K562 (cell line): Measurements from ENCODE around the gene ZNF189. TPM values are rescaled to one million over a fixed set of nuclear protein-coding genes. Genes with fewer than 3 reads are reported as not detected.
A peak's percentile ranks its signal among the peaks of the same experiment; 100 is the strongest.

Experiments
- ATAC-seq: fragments of 200-7000 bp; cut with Tn5 transposase; 3 replicates; pipeline ENCODE4 v1.9.1; 2020; ENCODE audit warnings: moderate library complexity
- BruUV-seq: library from RNA; stranded (reverse); fragments of 400-500 nt; replicated peaks from 2 replicates; lab custom pipeline; 2021; lab: Mats Ljungman, UMichigan
- CTCF ChIA-PET: fragments of 300-600 bp; formaldehyde crosslinking; extraction: SDS; loops from one replicate; lab custom pipeline; 2021; ENCODE audit warnings: low intra/inter-chr PET ratio; lab: Yijun Ruan, JAX
- POLR2A ChIA-PET: fragments of 300-600, 350-650 bp; sonication (Branson Sonifier 250); formaldehyde crosslinking; extraction: SDS; loops from one replicate; lab custom pipeline; 2021; ENCODE audit warnings: antibody characterized with exemption, inconsistent platforms; lab: Yijun Ruan, JAX
- DNase-seq, 4 experiments: peaks; one replicate each; pipeline versions ENCODE4 v3.0.0 to v3.0.0-alpha.2; 2011 to 2018; ENCODE audit warnings: low spot score in 3 of 4, mixed read lengths in 3 of 4; ENCODE audit errors: extremely low read depth in 1 of 4
- FAIRE-seq: peaks from 2 replicates; lab custom pipeline; 2011; peaks lifted over from hg19 to GRCh38; lab: Jason Lieb, UNC
- H2AFZ ChIP-seq: 2 replicates; pipeline ENCODE4 v1.6.0; 2011; ENCODE audit warnings: low read depth, low read length, control low read depth, inconsistent platforms
- H3K27ac ChIP-seq: fragments of 200-600 bp; 3 replicates; pipeline ENCODE4 v1.8.0; 2011; ENCODE audit warnings: low read depth, mild to moderate bottlenecking, control low read depth, inconsistent platforms, low read length, moderate library complexity, mixed read lengths; ENCODE audit errors: extremely low read depth
- H3K27me3 ChIP-seq, 2 experiments: fragments of 300-600 bp in 1 of 2; 2 replicates in 1 of 2; 3 replicates in 1 of 2; pipeline versions ENCODE4 v1.6.0 to v1.8.0; 2011; ENCODE audit warnings: inconsistent platforms in 2 of 2, low read length in 2 of 2, mild to moderate bottlenecking in 1 of 2, mixed read lengths in 1 of 2, moderate library complexity in 1 of 2; ENCODE audit not compliant: control insufficient read depth in 2 of 2, insufficient read depth in 2 of 2
- H3K36me3 ChIP-seq: fragments of 300-600 bp; 3 replicates; pipeline ENCODE4 v1.8.0; 2011; ENCODE audit warnings: mild to moderate bottlenecking, low read length, inconsistent platforms; ENCODE audit not compliant: control insufficient read depth, insufficient read depth
- H3K4me1 ChIP-seq, 2 experiments: fragments of 200-600 bp in 1 of 2; replicated peaks in 1 of 2; 2 replicates in 1 of 2; 3 replicates in 1 of 2; pipeline versions ENCODE4 v1.5.1 to v1.8.0; 2011; ENCODE audit warnings: inconsistent platforms in 2 of 2, low read length in 2 of 2, mild to moderate bottlenecking in 1 of 2, mixed read lengths in 1 of 2, moderate library complexity in 1 of 2; ENCODE audit not compliant: control insufficient read depth in 2 of 2, insufficient read depth in 2 of 2
- H3K4me2 ChIP-seq: 2 replicates; pipeline ENCODE4 v1.6.1; 2011; ENCODE audit warnings: low read length, control low read depth, inconsistent platforms, mixed read lengths; ENCODE audit not compliant: insufficient read depth
- H3K4me3 ChIP-seq: fragments of 200-600 bp; sonication (generic), shearing (Covaris generic); 2 replicates; pipeline ENCODE4 v1.5.1; 2016; ENCODE audit warnings: control low read depth, inconsistent platforms
- H3K79me2 ChIP-seq: fragments of 200-600 bp; 3 replicates; pipeline ENCODE4 v1.8.0; 2011; ENCODE audit warnings: low read length, inconsistent platforms; ENCODE audit not compliant: control insufficient read depth, insufficient read depth
- H3K9ac ChIP-seq, 2 experiments: 2 replicates each; pipeline versions ENCODE4 v1.6.0 to v1.6.1; 2011; ENCODE audit warnings: low read depth in 2 of 2, low read length in 2 of 2, control low read depth in 1 of 2, inconsistent platforms in 1 of 2, mild to moderate bottlenecking in 1 of 2, mixed read lengths in 1 of 2; ENCODE audit not compliant: insufficient read depth in 1 of 2
- H3K9me1 ChIP-seq: one replicate; pipeline ENCODE4 v1.6.0; 2011; ENCODE audit warnings: inconsistent platforms, mild to moderate bottlenecking, low read length, moderate library complexity; ENCODE audit not compliant: control insufficient read depth, insufficient read depth
- H3K9me3 ChIP-seq: replicated peaks from 2 replicates; pipeline ENCODE4 v1.5.1; 2011; ENCODE audit warnings: low read depth, low read length, inconsistent platforms; ENCODE audit not compliant: control insufficient read depth, insufficient read depth
- H4K20me1 ChIP-seq: replicated peaks from 2 replicates; pipeline ENCODE4 v1.6.1; 2011; ENCODE audit warnings: low read length, inconsistent platforms, mixed read lengths; ENCODE audit not compliant: control insufficient read depth, insufficient read depth
- CBX3 ChIP-seq, 2 experiments: IDR thresholded peaks; 1 replicate in 1 of 2; 2 replicates in 1 of 2; pipeline ENCODE4 v1.6.1; 2012; ENCODE audit warnings: inconsistent platforms in 2 of 2, low read length in 2 of 2, borderline replicate concordance in 1 of 2, control low read depth in 1 of 2
- CHD1 ChIP-seq: fragments of 200-600 bp; sonication (generic); IDR thresholded peaks from one replicate; pipeline ENCODE4 v1.6.1; 2012; ENCODE audit warnings: mild to moderate bottlenecking, moderate library complexity, low read length, inconsistent platforms
- CREB3 ChIP-seq: fragments of 450-650 bp; conservative IDR thresholded peaks from 2 replicates; pipeline ENCODE4 v1.6.1; 2016; ENCODE audit warnings: missing genetic modification characterization, low read depth, mild to moderate bottlenecking, missing compliant biosample characterization, moderate library complexity
- ELF1 ChIP-seq: fragments of 200-800 bp; sonication (Bioruptor generic); IDR thresholded peaks from 2 replicates; pipeline ENCODE4 v1.6.1; 2016; ENCODE audit warnings: missing genetic modification characterization, missing compliant biosample characterization
- FOXM1 ChIP-seq, 2 experiments: fragments of 450-650 bp in 1 of 2; sonication (generic) in 1 of 2; formaldehyde crosslinking in 1 of 2; IDR thresholded peaks; 2 replicates each; pipeline versions ENCODE4 v1.6.1 to v1.9.0; 2017 to 2022; ENCODE audit warnings: low read depth in 2 of 2, mild to moderate bottlenecking in 2 of 2, missing genetic modification reagents in 1 of 2, moderate library complexity in 1 of 2
- KDM1A ChIP-seq, 2 experiments: fragments of 450-650 bp; IDR thresholded peaks; 2 replicates each; pipeline ENCODE4 v1.6.1; 2016; ENCODE audit warnings: mild to moderate bottlenecking in 2 of 2
- NFIC ChIP-seq: fragments of 450-650 bp; IDR thresholded peaks from 2 replicates; pipeline ENCODE4 v1.6.1; 2017; ENCODE audit warnings: mild to moderate bottlenecking, inconsistent platforms
- NR4A1 ChIP-seq, 2 experiments: fragments of 250-450 bp in 1 of 2; fragments of 450-650 bp in 1 of 2; sonication (Bioruptor Pico) in 1 of 2; IDR thresholded peaks; 2 replicates each; pipeline versions ENCODE4 v1.4.0 to v1.6.1; 2016 to 2020; ENCODE audit warnings: mild to moderate bottlenecking in 2 of 2, missing compliant biosample characterization in 1 of 2, missing genetic modification characterization in 1 of 2, moderate library complexity in 1 of 2
- POLR2A ChIP-seq: fragments of 450-650 bp; conservative IDR thresholded peaks from 2 replicates; pipeline ENCODE4 v1.6.1; 2016
- SNRNP70 ChIP-seq: fragments of 200-400 bp; formaldehyde crosslinking; optimal IDR thresholded peaks from 2 replicates; pipeline ENCODE3; 2017; ENCODE audit warnings: low read depth, low read length
- ZFP30 ChIP-seq: fragments of 250-450 bp; sonication (Bioruptor Pico); IDR thresholded peaks from 2 replicates; pipeline ENCODE4 v1.8.0; 2022; ENCODE audit warnings: moderate library complexity, mild to moderate bottlenecking, inconsistent platforms, borderline replicate concordance
- ZKSCAN8 ChIP-seq: fragments of 200-800 bp; sonication (Bioruptor generic); IDR thresholded peaks from 2 replicates; pipeline ENCODE4 v1.6.1; 2016; ENCODE audit warnings: missing genetic modification characterization, missing compliant biosample characterization
- ZNF316 ChIP-seq: fragments of 450-650 bp; IDR thresholded peaks from 2 replicates; pipeline ENCODE4 v1.6.1; 2016
- WGBS: fragments of 100-300 bp; shearing (Covaris generic); methylation state at CpG from one replicate; pipeline ENCODE4 v1.1.6; 2016; ENCODE audit warnings: low coverage, mixed read lengths; ENCODE audit not compliant: insufficient coverage; ENCODE audit errors: missing lambda C conversion rate; 5-methylcytosine and 5-hydroxymethylcytosine counted together
- in situ Hi-C: fragments of 300-500 bp; cut with MboI; formaldehyde crosslinking; loops from 4 replicates; pipeline ENCODE4 v1.15.0; 2018; ENCODE audit warnings: inconsistent platforms, mixed read lengths
- intact Hi-C: fragments of 100-400 bp; cut with micrococcal nuclease; formaldehyde crosslinking; loops from 2 replicates; pipeline ENCODE4 v1.14.2; 2022
- polyA plus RNA-seq, 8 experiments: library from polyadenylated mRNA; depleted of rRNA in 4 of 8; stranded (reverse) in 5 of 8; unstranded in 3 of 8; fragments of >200 nt; fragmentation: Nextera tagmentation in 2 of 8; fragmentation: Illumina TruSeq in 1 of 8; extraction: Ambion mirVana in 2 of 8; extraction: Trizol in 1 of 8; gene quantifications; 2 replicates each; pipeline versions ENCODE4 v1.2.1 to v1.2.3, GENCODE V29; 2011 to 2014; ENCODE audit warnings: inconsistent platforms in 1 of 8, missing spikeins in 1 of 8
- total RNA-seq, 7 experiments: library from RNA; depleted of rRNA in 6 of 7; stranded (reverse); fragments of >200 nt in 6 of 7; fragmentation: Illumina TruSeq in 2 of 7; extraction: Trizol in 2 of 7; gene quantifications; 2 replicates each; pipeline versions ENCODE4 v1.2.1 to v1.2.3, GENCODE V29; 2011 to 2021; ENCODE audit warnings: low replicate concordance in 1 of 7

Gene ZNF189
- total and polyA plus RNA-seq, 9 of the 15 experiments (the other 6 are each of a cell fraction or from before 2014, with no cell fraction given), result 2.4 to 15.3 (median 6.4) TPM

DNA sequence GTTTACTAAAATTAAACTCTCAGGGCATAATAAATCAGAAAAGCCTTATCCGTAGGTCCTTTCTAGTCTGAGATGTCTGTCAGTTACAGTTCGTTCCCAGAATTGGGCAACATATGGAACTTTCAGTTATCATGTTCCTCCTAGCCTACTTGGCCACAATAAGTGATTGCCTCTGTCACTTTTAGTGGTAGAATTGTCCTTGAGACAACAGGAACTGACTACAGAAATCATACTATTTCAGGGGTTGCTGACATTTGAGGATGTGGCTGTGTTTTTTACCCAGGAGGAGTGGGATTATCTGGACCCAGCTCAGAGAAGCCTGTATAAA, 956 bp downstream of the ZNF189 start (continued):
- no peak for TF ChIP-seq SNRNP70
- TF ChIP-seq CBX3 (IDR thresholded peaks at IDR 0.05; ENCODE audit: borderline replicate concordance in 1 of 2, low read length in 2 of 2), result no peak
- no peak for TF ChIP-seq CREB3 (tag)
- TF ChIP-seq ELF1 (tag), result no peak
- no peak for TF ChIP-seq POLR2A
- TF ChIP-seq NR4A1 (CRISPR knock-in tag; IDR thresholded peaks at IDR 0.05), result no peak
- no peak for TF ChIP-seq NR4A1 (tag; IDR thresholded peaks at IDR 0.05)
- TF ChIP-seq ZFP30, result no peak

DNA sequence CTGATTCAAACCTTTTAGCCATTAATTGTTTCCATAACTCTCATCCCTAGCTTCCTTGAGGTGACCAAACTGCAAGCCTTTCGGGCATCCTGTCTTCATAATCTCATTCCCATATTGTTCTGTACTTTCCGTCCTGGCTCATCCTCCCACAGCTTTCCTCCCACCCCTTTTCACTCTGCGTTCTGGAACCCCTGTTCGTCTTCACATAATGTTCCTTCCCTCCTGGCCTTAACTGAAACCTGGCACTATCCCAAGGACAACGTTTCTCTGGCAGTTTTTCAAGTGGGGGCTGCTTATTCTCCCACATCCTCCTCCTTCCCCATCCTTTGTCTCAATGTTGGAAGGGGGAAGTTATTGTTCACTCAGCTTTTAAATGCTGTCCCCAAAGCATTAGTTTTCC, 1.5 kb downstream of the ZNF189 start:
- ChIA-PET CTCF (no interaction called here), POLR2A (interaction anchor here (1.6 to 1.9 kb wide), 2 partner anchors 9 to 133 kb away, joined by 5 read pairs; partner anchors contain the start of gene RNF20)
- Histone ChIP-seq H3K4me3 (peak overlapping the region; percentile 79; the same call in 1 of the 2 replicates), H4K20me1 (no peaks in the 10 kb centered on the region), H3K27me3 (no peaks in the 10 kb centered on the region), H3K79me2 (peaks cover 60% of the 10 kb centered on the region)
- intact Hi-C loops, result no loop called here
- in situ Hi-C loops, result no loop called here
- TF ChIP-seq ZNF316, result 0 out of 2 replicates have a peak, but pooled peaks have one; percentile 28
- no peak for TF ChIP-seq ZKSCAN8 (CRISPR knock-in tag)
- TF ChIP-seq FOXM1 (IDR thresholded peaks at IDR 0.05; ENCODE audit: low read depth), result no peak
- TF ChIP-seq FOXM1 (CRISPR knock-in tag; IDR thresholded peaks at IDR 0.05; ENCODE audit: low read depth), result no peak
- TF ChIP-seq CHD1, result no peak
- no peak for TF ChIP-seq KDM1A (IDR thresholded peaks at IDR 0.05)
- TF ChIP-seq NFIC, result peak; percentile 79
- TF ChIP-seq, all 486 proteins: peak for 2
- Histone ChIP-seq H3K9me3 (peaks cover 22% of the 10 kb centered on the region; the same call in 1 of the 2 replicates), H3K9me1 (no peaks in the 10 kb centered on the region), H3K4me1 (peaks cover 11 to 17% of the 10 kb centered on the region in 2 experiments; a peak in 3 of 5 replicates), H3K9ac (peak overlapping the region; percentile 37 to 81; a peak in 3 of 4 replicates), H3K36me3 (peaks cover 71% of the 10 kb centered on the region), H3K4me2 (peak overlapping the region; percentile 88), H2AFZ (no peak overlapping the region), H3K27ac (no peak overlapping the region)
- BruUV-seq, result TSS peak; percentile 37
- peak in 3 of 4 experiments; percentile 11 to 39 (median 14) for DNase-seq
- 14% methylated on average over 5 of the region's 5 CpGs for WGBS
- FAIRE-seq, result no peak
- ATAC-seq, result no peak
